ENCODE data around the gene SEC14L2. TPM values are rescaled to one million over a fixed set of nuclear protein-coding genes. Genes with fewer than 3 reads are reported as not detected.

Gene SEC14L2
- total RNA-seq, 1 donor from 2014 or later: 14.5 TPM

- Mint-ChIP-seq H3K27me3 (ENCODE audit: low read depth, unreplicated experiment) (no peaks in the 10 kb centered on the region), H3K9me3 (ENCODE audit: unreplicated experiment) (no peaks in the 10 kb centered on the region), H3K27ac (ENCODE audit: unreplicated experiment) (peak overlapping the region; percentile 100), H3K4me1 (ENCODE audit: low read depth, unreplicated experiment) (peaks cover 32% of the 10 kb centered on the region), H3K4me3 (ENCODE audit: unreplicated experiment) (peak overlapping the region; percentile 87), H3K36me3 (ENCODE audit: low read depth, unreplicated experiment) (peaks cover 8% of the 10 kb centered on the region)
- H2AFZ ChIP-seq (ENCODE audit: low read depth, low read length): no peak overlapping the region
- H3K36me3 ChIP-seq (ENCODE audit: insufficient read depth, low read length): peaks cover 13% of the 10 kb centered on the region
- TF ChIP-seq CTCF (IDR thresholded peaks at IDR 0.05; ENCODE audit: insufficient read depth, low read depth, low read length) (no peak), EZH2 (IDR thresholded peaks at IDR 0.05; ENCODE audit: insufficient read depth, low read length) (no peak)
- H3K4me1 ChIP-seq (ENCODE audit: insufficient read depth, low read length): peaks cover 63% of the 10 kb centered on the region
- no peaks in the 10 kb centered on the region for H3K27me3 ChIP-seq (ENCODE audit: insufficient read depth, low read length)
- no peaks in the 10 kb centered on the region for H4K20me1 ChIP-seq (ENCODE audit: insufficient read depth, low read length)
- peak overlapping the region; percentile 98 for H3K27ac ChIP-seq (ENCODE audit: low read depth, low read length)
- H3K79me2 ChIP-seq (ENCODE audit: insufficient read depth, low read length): no peaks in the 10 kb centered on the region
- no peaks in the 10 kb centered on the region for H3K9me3 ChIP-seq (ENCODE audit: insufficient read depth, low read depth, low read length)
- peak overlapping the region; percentile 93 for H3K9ac ChIP-seq (ENCODE audit: low read length)
- peak overlapping the region; percentile 90 for H3K4me2 ChIP-seq (ENCODE audit: low read length)
- FAIRE-seq: no peak
- peak overlapping the region; percentile 56 for H3K4me3 ChIP-seq (ENCODE audit: insufficient read depth, low read depth, low read length)
- peak; percentile 97 for DNase-seq (ENCODE audit: low read depth)
Observed at GRCh38 chr22:30422481-30423300, 25.9 kb downstream of the SEC14L2 start.

- peaks cover 7% of the 10 kb centered on the region for H3K36me3 ChIP-seq (ENCODE audit: insufficient read depth, low read length)
- Mint-ChIP-seq H3K27me3 (ENCODE audit: low read depth, unreplicated experiment) (no peaks in the 10 kb centered on the region), H3K36me3 (ENCODE audit: low read depth, unreplicated experiment) (peaks cover 8% of the 10 kb centered on the region), H3K9me3 (ENCODE audit: unreplicated experiment) (no peaks in the 10 kb centered on the region), H3K4me1 (ENCODE audit: low read depth, unreplicated experiment) (peaks cover 32% of the 10 kb centered on the region), H3K27ac (ENCODE audit: unreplicated experiment) (peak overlapping the region; percentile 100), H3K4me3 (ENCODE audit: unreplicated experiment) (peak overlapping the region; percentile 87)
- peak overlapping the region; percentile 90 for H3K4me2 ChIP-seq (ENCODE audit: low read length)
- H2AFZ ChIP-seq (ENCODE audit: low read depth, low read length): peak overlapping the region; percentile 58
- H3K4me3 ChIP-seq (ENCODE audit: insufficient read depth, low read depth, low read length): peak overlapping the region; percentile 56
- peaks cover 63% of the 10 kb centered on the region for H3K4me1 ChIP-seq (ENCODE audit: insufficient read depth, low read length)
- TF ChIP-seq EZH2 (IDR thresholded peaks at IDR 0.05; ENCODE audit: insufficient read depth, low read length) (no peak), CTCF (IDR thresholded peaks at IDR 0.05; ENCODE audit: insufficient read depth, low read depth, low read length) (peak; percentile 4)
- H3K27me3 ChIP-seq (ENCODE audit: insufficient read depth, low read length): no peaks in the 10 kb centered on the region
- no peaks in the 10 kb centered on the region for H3K79me2 ChIP-seq (ENCODE audit: insufficient read depth, low read length)
- H4K20me1 ChIP-seq (ENCODE audit: insufficient read depth, low read length): no peaks in the 10 kb centered on the region
- H3K9ac ChIP-seq (ENCODE audit: low read length): peak overlapping the region; percentile 93
- DNase-seq (ENCODE audit: low read depth) (no peak), FAIRE-seq (no peak)
- H3K27ac ChIP-seq (ENCODE audit: low read depth, low read length): peak overlapping the region; percentile 98
- no peaks in the 10 kb centered on the region for H3K9me3 ChIP-seq (ENCODE audit: insufficient read depth, low read depth, low read length)
Observed at GRCh38 chr22:30423301-30423958, 26.6 kb downstream of the SEC14L2 start.

Data from astrocyte (in vitro differentiated cells and primary cell).